ENCODE results near the gene SERPINB11.

GRCh38 chr18:63749489-63749888 lies 46.7 kb downstream of the SERPINB11 start:
- no peak for TF ChIP-seq ATF3 (IDR thresholded peaks at IDR 0.05)
- no peak for TF ChIP-seq CTCF (IDR thresholded peaks at IDR 0.05; ENCODE audit: low read depth, low read length, missing input control)
- no peak for TF ChIP-seq TAF1 (conservative IDR thresholded peaks at IDR 0.05)
- TF ChIP-seq ZBTB33 (IDR thresholded peaks at IDR 0.05): no peak
- TF ChIP-seq MAX (IDR thresholded peaks at IDR 0.05): no peak
- TF ChIP-seq RXRA (IDR thresholded peaks at IDR 0.05): no peak
- no peak for TF ChIP-seq REST (IDR thresholded peaks at IDR 0.05)
- no peak for TF ChIP-seq JUND (IDR thresholded peaks at IDR 0.05)
